GM12878 (cell line): Measurements from ENCODE around the gene FCER2. TPM values are rescaled to one million over a fixed set of nuclear protein-coding genes. Genes with fewer than 3 reads are reported as not detected.

Experiments
- BACH1 ChIP-seq: fragments of 450-650 bp; IDR thresholded peaks from 2 replicates; pipeline ENCODE4 v1.6.1; 2017; ENCODE audit warnings: mild to moderate bottlenecking, borderline replicate concordance
- BCL11A ChIP-seq: IDR thresholded peaks from 2 replicates; pipeline ENCODE4 v1.6.1; 2011; ENCODE audit warnings: low read depth, low read length
- CREB1 ChIP-seq: IDR thresholded peaks from 2 replicates; pipeline ENCODE4 v1.6.1; 2012; ENCODE audit warnings: low read depth, mild to moderate bottlenecking, inconsistent platforms
- E2F8 ChIP-seq: fragments of 450-650 bp; IDR thresholded peaks from 2 replicates; pipeline ENCODE4 v1.6.1; 2018; ENCODE audit warnings: mild to moderate bottlenecking, low read depth, moderate library complexity; ENCODE audit not compliant: partially characterized antibody
- GATAD2B ChIP-seq: fragments of 450-650 bp; conservative IDR thresholded peaks from 2 replicates; pipeline ENCODE4 v1.6.1; 2017; ENCODE audit warnings: low read depth, mild to moderate bottlenecking, moderate library complexity
- IKZF2 ChIP-seq, 2 experiments: fragments of 450-650 bp; IDR thresholded peaks; 2 replicates each; pipeline ENCODE4 v1.6.1; 2017; ENCODE audit warnings: mild to moderate bottlenecking in 2 of 2, moderate library complexity in 2 of 2
- IRF5 ChIP-seq: fragments of 450-650 bp; IDR thresholded peaks from 2 replicates; pipeline ENCODE4 v1.6.1; 2017; ENCODE audit warnings: borderline replicate concordance
- KDM1A ChIP-seq: fragments of 200-600 bp; sonication (generic); IDR thresholded peaks from 2 replicates; pipeline ENCODE4 v1.6.1; 2016; ENCODE audit warnings: borderline replicate concordance
- MEF2A ChIP-seq: IDR thresholded peaks from 2 replicates; pipeline ENCODE4 v1.6.1; 2011; ENCODE audit warnings: low read depth, mild to moderate bottlenecking, low read length, moderate library complexity; ENCODE audit not compliant: insufficient read depth
- NFIC ChIP-seq: IDR thresholded peaks from 2 replicates; pipeline ENCODE4 v1.6.1; 2012; ENCODE audit warnings: low read depth, mild to moderate bottlenecking, inconsistent platforms, low read length, moderate library complexity
- NR2C1 ChIP-seq: fragments of 450-650 bp; IDR thresholded peaks from 2 replicates; pipeline ENCODE4 v1.6.1; 2017; ENCODE audit warnings: antibody characterized with exemption, mild to moderate bottlenecking, moderate library complexity
- NR2F1 ChIP-seq: fragments of 450-650 bp; conservative IDR thresholded peaks from 2 replicates; pipeline ENCODE4 v1.6.1; 2017; ENCODE audit warnings: mild to moderate bottlenecking
- PAX5 ChIP-seq: IDR thresholded peaks from 2 replicates; pipeline ENCODE4 v1.6.1; 2011; ENCODE audit warnings: low read depth, low read length, borderline replicate concordance
- POLR2A ChIP-seq: IDR thresholded peaks from 2 replicates; pipeline ENCODE4 v1.6.1; 2011; ENCODE audit warnings: low read depth, mild to moderate bottlenecking, low read length
- POU2F2 ChIP-seq: IDR thresholded peaks from 3 replicates; pipeline ENCODE4 v1.6.1; 2011; ENCODE audit warnings: low read depth, mild to moderate bottlenecking, low read length, borderline replicate concordance
- PRDM15 ChIP-seq: fragments of 450-650 bp; formaldehyde crosslinking; IDR thresholded peaks from 2 replicates; pipeline ENCODE4 v1.4.0; 2020; ENCODE audit warnings: mild to moderate bottlenecking, moderate library complexity
- RCOR1 ChIP-seq: conservative IDR thresholded peaks from 2 replicates; pipeline ENCODE4 v1.6.1; 2012; ENCODE audit warnings: low read depth, low read length, improper control_type of control experiment
- RELA ChIP-seq: fragments of 450-650 bp; IDR thresholded peaks from 2 replicates; pipeline ENCODE4 v1.8.0; 2014; ENCODE audit warnings: borderline replicate concordance; ENCODE audit not compliant: partially characterized antibody
- SIN3A ChIP-seq: IDR thresholded peaks from 2 replicates; pipeline ENCODE4 v1.6.1; 2012; ENCODE audit warnings: low read depth, low read length, improper control_type of control experiment
- TBL1XR1 ChIP-seq: IDR thresholded peaks from 2 replicates; pipeline ENCODE4 v1.6.1; 2012; ENCODE audit warnings: low read depth, low read length, improper control_type of control experiment
- ZBTB11 ChIP-seq: fragments of 450-650 bp; formaldehyde crosslinking; IDR thresholded peaks from 2 replicates; pipeline ENCODE4 v1.5.0; 2022; ENCODE audit warnings: mild to moderate bottlenecking, missing genetic modification characterization
- polyA plus RNA-seq, 11 experiments: library from polyadenylated mRNA; depleted of rRNA in 4 of 11; unstranded in 6 of 11; stranded (reverse) in 5 of 11; fragments of >200 nt; fragmentation: Nextera tagmentation in 4 of 11; fragmentation: Illumina TruSeq in 1 of 11; extraction: Ambion mirVana in 4 of 11; extraction: Trizol in 1 of 11; gene quantifications; 1 replicate in 1 of 11; 2 replicates in 10 of 11; pipeline versions ENCODE4 v1.2.1 to v1.2.3, GENCODE V29; 2011 to 2016; ENCODE audit warnings: inconsistent platforms in 2 of 11, missing spikeins in 2 of 11, low read depth in 1 of 11
- total RNA-seq, 4 experiments: library from RNA; depleted of rRNA in 3 of 4; stranded (reverse); fragments of >200 nt in 3 of 4; fragmentation: Illumina TruSeq in 1 of 4; extraction: Trizol in 1 of 4; gene quantifications; 2 replicates each; pipeline versions ENCODE4 v1.2.1 to v1.2.3, GENCODE V29; 2013 to 2021

FCER2 gene
- total and polyA plus RNA-seq, 10 of the 15 experiments (the other 5 are each of a cell fraction or from before 2014, with no cell fraction given), result 44.0 to 424 (median 241) TPM

GRCh38 chr19:7694499-7694898, 7.4 kb downstream of the FCER2 start (continued):
- TF ChIP-seq SIN3A (no peak), RCOR1 (no peak), POLR2A (0 out of 2 replicates have a peak, but pooled peaks have one; percentile 26), PRDM15 (CRISPR knock-in tag) (no peak), TBL1XR1 (peak; percentile 73; the same call in 1 of the 2 replicates), IRF5 (no peak), ZBTB11 (CRISPR knock-in tag) (no peak), NR2F1 (peak; percentile 99), NR2C1 (peak; percentile 75), KDM1A (no peak), E2F8 (no peak), PAX5 (peak; percentile 67; the same call in 1 of the 2 replicates), CREB1 (0 out of 2 replicates have a peak, but pooled peaks have one; percentile 48), BACH1 (no peak), BCL11A (0 out of 2 replicates have a peak, but pooled peaks have one; percentile 36), POU2F2 (no peak), NFIC (peak; percentile 53; the same call in 1 of the 2 replicates), GATAD2B (peak; percentile 79), RELA (peak; percentile 13), MEF2A (no peak), IKZF2 (IDR thresholded peaks at IDR 0.05) (peak; percentile 94 to 96)
